NB4 (cell line): ENCODE results near the gene MTHFD2L.

ENCODE experiments used
- DNase-seq: peaks from one replicate; pipeline ENCODE4 v3.0.0; 2010; ENCODE audit warnings: low read depth
- H3K4me3 ChIP-seq: one replicate; pipeline ENCODE4 v1.5.1; 2011; ENCODE audit warnings: mild to moderate bottlenecking, low read depth, low read length, moderate library complexity
- CTCF ChIP-seq: IDR thresholded peaks from one replicate; pipeline ENCODE4 v1.5.1; 2012; ENCODE audit warnings: low read depth, low read length
- MAX ChIP-seq: IDR thresholded peaks from 2 replicates; pipeline ENCODE4 v1.6.1; 2011; ENCODE audit warnings: low read depth, low read length
- MYC ChIP-seq: IDR thresholded peaks from 2 replicates; pipeline ENCODE4 v1.6.1; 2011; ENCODE audit warnings: low read depth, low read length
- POLR2A ChIP-seq: IDR thresholded peaks from 2 replicates; pipeline ENCODE4 v1.6.1; 2011; ENCODE audit warnings: mild to moderate bottlenecking; ENCODE audit not compliant: insufficient read length; ENCODE audit errors: extremely low read depth

The MTHFD2L gene

DNA sequence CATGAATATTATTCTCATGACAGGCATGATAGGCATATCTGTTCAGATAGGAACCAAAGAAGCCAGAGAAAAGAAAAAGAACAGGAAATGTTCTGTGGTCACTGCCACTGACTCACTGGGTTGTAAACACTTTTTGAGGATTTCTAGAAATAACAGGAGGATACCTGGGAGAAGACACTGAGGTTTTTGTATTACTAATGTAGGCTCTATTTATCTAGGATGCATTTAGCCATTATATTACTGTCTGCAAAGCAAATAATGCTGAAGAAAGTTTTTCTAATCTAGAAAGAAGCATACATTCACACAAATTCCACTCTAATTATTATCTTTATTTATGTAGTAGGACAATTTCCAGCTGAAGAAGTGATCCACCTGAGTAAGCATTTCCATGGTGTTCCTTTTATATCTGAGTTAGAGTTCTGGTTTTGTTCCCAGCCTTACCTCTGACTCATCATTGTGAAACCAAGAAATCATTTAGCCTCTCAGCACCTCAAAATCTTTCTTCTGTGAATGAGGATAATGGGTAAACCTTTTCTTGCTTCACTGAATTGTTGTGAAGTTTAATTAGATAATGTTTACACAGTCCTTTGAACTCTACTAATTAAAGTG is 110.2 kb downstream of the MTHFD2L start:
- no peak overlapping the region for H3K4me3 ChIP-seq
- DNase-seq: no peak
- TF ChIP-seq POLR2A (no peak), CTCF (no peak), MYC (no peak), MAX (no peak)

GRCh38 chr4:74268643-74269042 is 110.7 kb downstream of the MTHFD2L start:
- DNase-seq: no peak
- TF ChIP-seq MYC (no peak), CTCF (no peak), MAX (no peak), POLR2A (no peak)
- H3K4me3 ChIP-seq: no peak overlapping the region

DNA sequence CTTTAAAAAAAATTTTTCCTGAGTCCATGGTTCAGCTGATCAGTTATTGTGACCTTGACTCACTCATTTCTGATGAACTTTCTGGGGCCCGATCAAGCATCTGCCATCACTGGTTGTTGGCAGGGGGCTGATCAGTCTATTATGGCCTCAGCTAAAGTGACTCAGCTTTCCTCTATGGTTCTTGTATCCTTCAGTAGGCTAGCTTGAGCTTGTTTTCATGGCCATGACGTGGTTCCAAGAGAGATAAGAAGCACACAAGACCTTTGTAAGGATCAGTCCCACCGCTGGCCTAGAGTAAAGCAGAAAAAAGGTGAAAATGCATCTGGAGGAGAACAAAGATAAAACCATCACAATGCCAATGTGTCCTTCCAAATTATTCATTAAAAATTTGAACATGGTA is 120.6 kb downstream of the MTHFD2L start:
- DNase-seq: no peak
- no peak overlapping the region for H3K4me3 ChIP-seq
- no peak for TF ChIP-seq MYC
- TF ChIP-seq MAX: no peak
- no peak for TF ChIP-seq CTCF

GRCh38 chr4:74279716-74280115 is 121.8 kb downstream of the MTHFD2L start:
- no peak for TF ChIP-seq MAX
- no peak for TF ChIP-seq POLR2A
- no peak for TF ChIP-seq MYC
- TF ChIP-seq CTCF: no peak
- H3K4me3 ChIP-seq: no peak overlapping the region
- DNase-seq: no peak

DNA sequence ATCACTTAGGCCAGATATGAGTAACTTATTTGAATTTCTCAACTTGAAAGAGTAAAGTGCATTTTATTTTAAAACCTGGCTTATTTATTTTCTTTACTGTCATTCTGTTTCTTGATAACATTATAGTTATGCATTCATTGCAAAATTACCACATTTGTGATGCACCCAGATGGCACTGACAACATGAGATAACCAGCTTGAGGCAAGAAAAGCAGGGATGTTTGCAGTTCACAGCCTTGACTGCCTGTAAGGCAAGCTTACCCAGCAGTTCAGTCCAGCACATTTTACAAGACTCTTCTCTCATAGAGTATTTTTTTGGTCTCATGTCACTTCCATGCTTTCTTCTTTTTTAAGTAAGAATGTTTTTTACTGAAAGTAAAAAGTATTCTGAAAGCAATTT is 125.0 kb downstream of the MTHFD2L start:
- no peak overlapping the region for H3K4me3 ChIP-seq

More for the DNA sequence above, 125.0 kb downstream of the MTHFD2L start:
- DNase-seq: no peak
- TF ChIP-seq POLR2A: no peak
- no peak for TF ChIP-seq CTCF
- no peak for TF ChIP-seq MAX
- no peak for TF ChIP-seq MYC
